GM21723 (cell line): ENCODE data around the gene PIP5K1B.

Experiments used
- ATAC-seq: cut with Tn5 transposase; IDR thresholded peaks from one replicate; pipeline ENCODE4 v1.9.1; 2021; ENCODE audit warnings: mild to moderate bottlenecking, moderate library complexity; ENCODE audit not compliant: unreplicated experiment

Gene PIP5K1B

GRCh38 chr9:68947842-68948569 is 243.0 kb downstream of the PIP5K1B start:
- ATAC-seq: no peak

- no peak for ATAC-seq
Measured at GRCh38 chr9:68949271-68950000, 244.4 kb downstream of the PIP5K1B start.

GRCh38 chr9:68950188-68950587 is 245.1 kb downstream of the PIP5K1B start:
- ATAC-seq: no peak

- no peak for ATAC-seq
Measured at GRCh38 chr9:68950689-68951088, 245.6 kb downstream of the PIP5K1B start.

GRCh38 chr9:68951879-68952659 is 247.0 kb downstream of the PIP5K1B start:
- peak; percentile 69 for ATAC-seq

- ATAC-seq: no peak
Measured at GRCh38 chr9:68953771-68954170, 248.7 kb downstream of the PIP5K1B start.

- no peak for ATAC-seq
Measured at GRCh38 chr9:68955330-68955729, 250.3 kb downstream of the PIP5K1B start.

- no peak for ATAC-seq
Measured at GRCh38 chr9:68957479-68957878, 252.4 kb downstream of the PIP5K1B start.

- ATAC-seq: no peak
Measured at GRCh38 chr9:68961587-68961986, 256.5 kb downstream of the PIP5K1B start.

- ATAC-seq: no peak
Measured at GRCh38 chr9:68963416-68963815, 258.4 kb downstream of the PIP5K1B start.

GRCh38 chr9:68964102-68964541 is 259.1 kb downstream of the PIP5K1B start:
- no peak for ATAC-seq

- ATAC-seq: no peak
Measured at GRCh38 chr9:68964765-68965164, 259.7 kb downstream of the PIP5K1B start.

- peak; percentile 76 for ATAC-seq
Measured at GRCh38 chr9:68966496-68966944, 261.5 kb downstream of the PIP5K1B start.

GRCh38 chr9:68967800-68968199 is 262.8 kb downstream of the PIP5K1B start:
- no peak for ATAC-seq

GRCh38 chr9:68969538-68969937 is 264.5 kb downstream of the PIP5K1B start:
- no peak for ATAC-seq

GRCh38 chr9:68970151-68970550 is 265.1 kb downstream of the PIP5K1B start:
- no peak for ATAC-seq

- ATAC-seq: no peak
Measured at GRCh38 chr9:68973619-68974018, 268.6 kb downstream of the PIP5K1B start.

- peak; percentile 98 for ATAC-seq
Measured at GRCh38 chr9:68974431-68974830, 269.4 kb downstream of the PIP5K1B start.

GRCh38 chr9:68974901-68975300 is 269.9 kb downstream of the PIP5K1B start:
- no peak for ATAC-seq

- ATAC-seq: no peak
Measured at GRCh38 chr9:68975365-68976043, 270.5 kb downstream of the PIP5K1B start.

GRCh38 chr9:68978066-68978465 is 273.0 kb downstream of the PIP5K1B start:
- ATAC-seq: no peak
